ENCODE measurements around the gene ZFYVE9. TPM values are rescaled to one million over a fixed set of nuclear protein-coding genes. Genes with fewer than 3 reads are reported as not detected.

Gene ZFYVE9
- total RNA-seq, 1 experiment from 2014 or later, result 28.4 TPM

DNA sequence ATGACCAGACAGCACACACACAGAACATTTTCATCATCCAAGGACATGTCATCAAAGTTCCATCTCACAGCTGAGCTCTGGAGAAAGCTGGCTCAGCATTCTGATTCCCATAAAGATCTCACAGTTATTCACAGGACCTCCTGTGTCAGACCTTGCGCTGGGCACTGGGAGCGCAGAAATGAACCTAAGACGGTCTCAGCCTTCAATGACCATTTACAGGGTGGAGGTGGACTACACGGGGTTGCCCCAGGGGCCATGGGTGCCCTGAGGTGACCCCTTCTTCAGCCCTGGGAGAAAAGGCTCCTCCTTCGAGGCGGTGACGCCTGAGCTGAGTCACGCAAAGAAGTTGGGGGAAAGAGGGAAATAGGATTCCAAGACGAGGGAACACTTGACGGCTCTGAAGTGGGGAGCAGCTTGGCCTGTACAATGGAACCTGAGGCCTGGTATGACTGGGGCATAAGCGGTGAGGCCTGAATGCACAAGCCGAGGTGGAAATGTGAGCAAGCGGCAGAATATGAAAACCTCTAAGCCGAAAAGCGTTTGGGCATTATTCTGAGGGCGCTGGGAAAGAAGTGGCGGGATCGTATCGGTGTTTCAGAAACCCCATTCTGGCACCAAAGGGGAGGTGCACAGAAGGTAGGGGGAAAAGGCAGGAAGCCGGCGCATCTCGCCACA lies 223.3 kb downstream of the ZFYVE9 start:
- Histone ChIP-seq H3T11ph (ENCODE audit: low read length) (no peak overlapping the region), H3K27me3 (ENCODE audit: insufficient read depth, low read length) (no peaks in the 10 kb centered on the region), H4K8ac (replicated peaks; ENCODE audit: insufficient read length, low read depth, low read length) (no peak overlapping the region), H2BK5ac (ENCODE audit: insufficient read length, low read length) (no peak overlapping the region), H3K23me2 (ENCODE audit: insufficient read length, low read depth, low read length, poor library complexity, severe bottlenecking) (peaks cover 5% of the 10 kb centered on the region), H4K91ac (ENCODE audit: insufficient read length, low read depth, low read length) (no peak overlapping the region), H3K79me2 (ENCODE audit: insufficient read depth, low read length) (no peaks in the 10 kb centered on the region), H3K4me2 (ENCODE audit: insufficient read depth, insufficient read length, low read length) (peak overlapping the region; percentile 86), H2BK120ac (ENCODE audit: low read depth, low read length, poor library complexity, severe bottlenecking) (no peak overlapping the region), H2BK12ac (ENCODE audit: insufficient read length, low read depth, low read length) (no peak overlapping the region), H3K27ac (ENCODE audit: insufficient read length, low read depth, low read length) (no peak overlapping the region), H3K4me1 (ENCODE audit: insufficient read depth, low read length) (no peaks in the 10 kb centered on the region), H3K9me3 (ENCODE audit: control insufficient read depth, low read depth, low read length) (no peaks in the 10 kb centered on the region), H3K18ac (ENCODE audit: insufficient read length, low read depth, low read length) (no peak overlapping the region), H2AFZ (ENCODE audit: low read length) (no peak overlapping the region), H2AK5ac (ENCODE audit: insufficient read length, low read length) (no peak overlapping the region), H2BK15ac (ENCODE audit: low read depth, low read length) (no peak overlapping the region), H3K4ac (ENCODE audit: low read depth, low read length) (no peak overlapping the region), H3K56ac (ENCODE audit: insufficient read length, low read depth, low read length) (no peak overlapping the region), H3K23ac (ENCODE audit: insufficient read length, low read depth, low read length) (no peak overlapping the region), H4K20me1 (ENCODE audit: control insufficient read depth, insufficient read depth, insufficient read length) (no peaks in the 10 kb centered on the region), H4K5ac (ENCODE audit: insufficient read length, low read depth, low read length) (no peak overlapping the region), H3K79me1 (ENCODE audit: insufficient read depth, low read depth, low read length, poor library complexity, severe bottlenecking) (no peaks in the 10 kb centered on the region), H3K9ac (ENCODE audit: extremely low read depth, insufficient read length, low read length) (peak overlapping the region; percentile 58), H3K14ac (ENCODE audit: insufficient read depth, low read length) (peak overlapping the region; percentile 60), H2BK20ac (ENCODE audit: low read depth, low read length, poor library complexity, severe bottlenecking) (no peak overlapping the region)
- Mint-ChIP-seq H3K4me1 (peaks cover 28 to 29% of the 10 kb centered on the region in 2 experiments), H3K27ac (peak overlapping the region; percentile 10 to 94 (median 83); a peak in 4 of 7 replicates), H3K27me3 (ENCODE audit: low read depth) (no peaks in the 10 kb centered on the region), H3K4me3 (peak overlapping the region; percentile 89 to 91), H3K36me3 (ENCODE audit: insufficient read depth in 1 of 3, low read depth in 3 of 3) (peaks cover 8 to 38% (median 30%) of the 10 kb centered on the region in 3 experiments), H3K9me3 (no peaks in the 10 kb centered on the region)
- TF ChIP-seq, protein P1, sequence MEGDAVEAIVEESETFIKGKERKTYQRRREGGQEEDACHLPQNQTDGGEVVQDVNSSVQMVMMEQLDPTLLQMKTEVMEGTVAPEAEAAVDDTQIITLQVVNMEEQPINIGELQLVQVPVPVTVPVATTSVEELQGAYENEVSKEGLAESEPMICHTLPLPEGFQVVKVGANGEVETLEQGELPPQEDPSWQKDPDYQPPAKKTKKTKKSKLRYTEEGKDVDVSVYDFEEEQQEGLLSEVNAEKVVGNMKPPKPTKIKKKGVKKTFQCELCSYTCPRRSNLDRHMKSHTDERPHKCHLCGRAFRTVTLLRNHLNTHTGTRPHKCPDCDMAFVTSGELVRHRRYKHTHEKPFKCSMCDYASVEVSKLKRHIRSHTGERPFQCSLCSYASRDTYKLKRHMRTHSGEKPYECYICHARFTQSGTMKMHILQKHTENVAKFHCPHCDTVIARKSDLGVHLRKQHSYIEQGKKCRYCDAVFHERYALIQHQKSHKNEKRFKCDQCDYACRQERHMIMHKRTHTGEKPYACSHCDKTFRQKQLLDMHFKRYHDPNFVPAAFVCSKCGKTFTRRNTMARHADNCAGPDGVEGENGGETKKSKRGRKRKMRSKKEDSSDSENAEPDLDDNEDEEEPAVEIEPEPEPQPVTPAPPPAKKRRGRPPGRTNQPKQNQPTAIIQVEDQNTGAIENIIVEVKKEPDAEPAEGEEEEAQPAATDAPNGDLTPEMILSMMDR (conservative IDR thresholded peaks at IDR 0.05), result no peak
- DNase-seq, result peak; percentile 51
- WGBS (ENCODE audit: extremely low coverage, insufficient read length, low lambda C conversion rate), result no CpG with 5 or more reads among the region's 22 CpGs
